Measurements from ENCODE around the gene PRG3. TPM values are rescaled to one million over a fixed set of nuclear protein-coding genes. Genes with fewer than 3 reads are reported as not detected.

The PRG3 gene
- total and polyA plus RNA-seq, 2 of the 4 experiments (the other 2 are of a cell fraction), result not detected

GRCh38 chr11:57407941-57408475 lies 27.1 kb upstream of the PRG3 start:
- ChIA-PET CTCF (no interaction called here), POLR2A (ENCODE audit: unreplicated experiment) (no interaction called here)
- Histone ChIP-seq H3K4me2 (ENCODE audit: low read depth, low read length) (no peak overlapping the region), H3K4ac (ENCODE audit: low read depth, low read length) (no peak overlapping the region), H3K9me1 (ENCODE audit: insufficient read depth, low read length) (no peaks in the 10 kb centered on the region), H2BK20ac (ENCODE audit: low read depth, low read length) (no peak overlapping the region), H3K18ac (ENCODE audit: low read depth, low read length) (no peak overlapping the region), H2AK9ac (replicated peaks; ENCODE audit: low read depth, low read length, poor library complexity) (no peak overlapping the region), H4K20me1 (ENCODE audit: insufficient read depth, low read length) (no peaks in the 10 kb centered on the region), H3K23ac (ENCODE audit: low read depth, low read length) (no peak overlapping the region), H2AK5ac (ENCODE audit: low read depth, low read length) (no peak overlapping the region), H3K14ac (replicated peaks; ENCODE audit: low read depth, low read length) (no peak overlapping the region), H3K4me1 (ENCODE audit: control insufficient read depth, insufficient read depth, low read length) (peaks cover 3% of the 10 kb centered on the region; the same call in 1 of the 2 replicates), H2BK120ac (ENCODE audit: low read depth, low read length) (no peak overlapping the region), H3K36me3 (ENCODE audit: control insufficient read depth, insufficient read depth, low read length) (peaks cover 18% of the 10 kb centered on the region), H3K9ac (ENCODE audit: low read depth, low read length) (no peak overlapping the region), H2BK15ac (ENCODE audit: low read depth, low read length) (no peak overlapping the region), H3K27ac (ENCODE audit: insufficient read depth, low read length) (no peak overlapping the region), H3K56ac (ENCODE audit: extremely low read depth, insufficient read depth, low read length) (no peak overlapping the region), H3K4me3 (ENCODE audit: insufficient read depth, low read depth, low read length) (no peak overlapping the region), H4K8ac (ENCODE audit: low read depth in 2 of 2, low read length in 2 of 2) (no peak overlapping the region), H3K27me3 (ENCODE audit: control insufficient read depth, insufficient read depth, low read length) (0 out of 2 replicates have a peak, but pooled peaks cover 1% of the 10 kb centered on the region), H3K79me1 (ENCODE audit: low read depth in 1 of 2, low read length in 2 of 2) (no peaks in the 10 kb centered on the region), H4K5ac (ENCODE audit: low read depth, low read length) (no peak overlapping the region), H4K91ac (ENCODE audit: insufficient read depth, low read depth, low read length) (no peak overlapping the region), H3K9me3 (ENCODE audit: control insufficient read depth, insufficient read depth, low read length) (no peaks in the 10 kb centered on the region), H2AFZ (replicated peaks; ENCODE audit: low read length, poor library complexity) (no peak overlapping the region), H2BK5ac (ENCODE audit: low read depth, low read length, poor library complexity, severe bottlenecking) (no peak overlapping the region)
- intact Hi-C loops (cut with micrococcal nuclease) (no loop called here), dilution Hi-C loops (cut with HindIII; ENCODE audit: low sequenced_read_pairs, unreplicated experiment) (no loop called here), in situ Hi-C loops (cut with MboI; ENCODE audit: low sequenced_read_pairs) (no loop called here)
- WGBS, 2 experiments (ENCODE audit: extremely low coverage in 2 of 2, insufficient read length in 1 of 2), result 75% methylated on average over 1 of the region's 8 CpGs; no CpG with 5 or more reads in 1 of the 2 experiments
- ATAC-seq (ENCODE audit: low read depth), result no peak
- no TSS peak for BruUV-seq (replicated peaks)
- no peak for DNase-seq
- TF ChIP-seq SMC3 (IDR thresholded peaks at IDR 0.05; ENCODE audit: low read depth, low read length), result no peak
- TF ChIP-seq CTCF (conservative IDR thresholded peaks at IDR 0.05; ENCODE audit: low read depth, low read length), result no peak
- no peak for TF ChIP-seq CEBPB (IDR thresholded peaks at IDR 0.05; ENCODE audit: low read depth, low read length)
- no peak for TF ChIP-seq RAD21 (IDR thresholded peaks at IDR 0.05; ENCODE audit: low read length)
- TF ChIP-seq MAFK (IDR thresholded peaks at IDR 0.05; ENCODE audit: low read depth, low read length), result no peak
- no peak for TF ChIP-seq MXI1 (IDR thresholded peaks at IDR 0.05; ENCODE audit: borderline replicate concordance, low read depth, low read length)
- no peak for TF ChIP-seq BHLHE40 (IDR thresholded peaks at IDR 0.05; ENCODE audit: low read depth, low read length)
- no peak for TF ChIP-seq MAZ (IDR thresholded peaks at IDR 0.05; ENCODE audit: borderline replicate concordance, low read depth, low read length)

Measured in IMR-90 (cell line).